Ovary (tissue), 9 donors: Measurements from ENCODE around the gene ARHGEF37. TPM values are rescaled to one million over a fixed set of nuclear protein-coding genes. Genes with fewer than 3 reads are reported as not detected.

Experiments used
- DNase-seq, 5 donors: peaks; one replicate each; pipeline ENCODE4 v3.0.0-alpha.2; 2019 to 2020
- H3K27ac ChIP-seq, 2 donors: fragments of 200-600 bp; one replicate each; pipeline versions ENCODE4 v1.5.1 to v1.8.0; 2019 to 2022
- H3K27me3 ChIP-seq: fragments of 200-600 bp; one replicate; pipeline ENCODE4 v1.8.0; 2022
- H3K36me3 ChIP-seq: fragments of 200-600 bp; sonication (generic); one replicate; pipeline ENCODE4 v1.5.1; 2019
- H3K4me1 ChIP-seq: one replicate; pipeline ENCODE4 v1.8.1; 2013; ENCODE audit warnings: mild to moderate bottlenecking, moderate library complexity; ENCODE audit not compliant: insufficient read depth
- H3K4me3 ChIP-seq: fragments of 200-600 bp; sonication (generic); one replicate; pipeline ENCODE4 v1.5.1; 2017
- H3K9me3 ChIP-seq, 2 donors: fragments of 200-600 bp in 1 of 2; sonication (generic) in 1 of 2; one replicate each; pipeline versions ENCODE4 v1.5.1 to v1.8.1; 2013 to 2019; ENCODE audit warnings: mild to moderate bottlenecking in 1 of 2, moderate library complexity in 1 of 2
- CTCF ChIP-seq, 3 donors: fragments of 450-650 bp in 2 of 3; fragments of 200-600 bp in 1 of 3; IDR thresholded peaks; one replicate each; pipeline versions ENCODE4 v1.5.1 to v1.8.0; 2016 to 2022; ENCODE audit warnings: antibody characterized with exemption in 3 of 3, mild to moderate bottlenecking in 1 of 3
- EP300 ChIP-seq: sonication (generic); formaldehyde crosslinking; IDR thresholded peaks from one replicate; pipeline ENCODE4 v1.6.1; 2017; ENCODE audit warnings: antibody characterized with exemption
- POLR2A ChIP-seq: fragments of 450-650 bp; IDR thresholded peaks from one replicate; pipeline ENCODE4 v1.6.1; 2017; ENCODE audit warnings: antibody characterized with exemption, mild to moderate bottlenecking, moderate library complexity
- WGBS, 3 donors: extraction: QIAGEN DNeasy Blood & Tissue Kit in 1 of 3; methylation state at CpG; one replicate each; pipeline versions ENCODE4 v1.1.5 to v1.1.7; 2013 to 2017; 5-methylcytosine and 5-hydroxymethylcytosine counted together
- intact Hi-C, 4 donors: fragments of 100-400 bp; cut with DNase I; formaldehyde crosslinking; loops; one replicate each; pipeline versions ENCODE4 v1.11.0 to v1.15.1; 2022 to 2023
- polyA plus RNA-seq, 2 donors: library from polyadenylated mRNA; stranded (reverse); fragments of 200-250 nt in 1 of 2; fragments of 350-450 nt in 1 of 2; fragmentation: Illumina TruSeq in 1 of 2; extraction: RNeasy Lipid Tissue Mini Kit (QIAGEN cat#74804) in 1 of 2; gene quantifications; one replicate each; pipeline ENCODE4 v1.2.3, GENCODE V29; 2013 to 2014
- total RNA-seq, 7 donors: library from RNA; depleted of rRNA in 2 of 7; stranded (reverse); fragments of >200 nt in 2 of 7; fragmentation: NEBNext Ultra II Directional in 3 of 7; extraction: Animal tissue kit (Norgen Biotek cat#: 25700) in 3 of 7; gene quantifications; one replicate each; pipeline versions ENCODE4 v1.1.0 to v1.2.4, GENCODE V29; 2016 to 2023
- donor health status: DM: no; HTN: no; CAD: no; lungs with moderate emphysema.
- donor health status: DM: no; HTN: no; CAD: no.
- donor health status: Bipolar disorder and iron deficiency.
- donor health status: DM: yes; HTN: yes; CAD: no.
- donor health status: DM: no; HTN: no; CAD: no.
- donor health status: DM: yes; HTN: yes; CAD: no.

The ARHGEF37 gene
- total and polyA plus RNA-seq, 9 donors = 4.1 to 9.9 (median 6.2) TPM

- intact Hi-C loops = no loop called here
- H3K27ac ChIP-seq = no peak overlapping the region
Observed at GRCh38 chr5:149598966-149599365, 17.7 kb downstream of the ARHGEF37 start.

GRCh38 chr5:149599375-149599774 is 18.1 kb downstream of the ARHGEF37 start:
- intact Hi-C loops = no loop called here
- no peaks in the 10 kb centered on the region for H3K27me3 ChIP-seq
- H3K36me3 ChIP-seq = no peaks in the 10 kb centered on the region
- no peak overlapping the region for H3K4me3 ChIP-seq
- peaks cover 1% of the 10 kb centered on the region for H3K4me1 ChIP-seq
- DNase-seq = no peak
- TF ChIP-seq POLR2A = no peak
- 89 to 94% (median 92%) methylated on average over 4 of the region's 4 CpGs for WGBS, 3 donors
- no peaks in the 10 kb centered on the region for H3K9me3 ChIP-seq
- no peak overlapping the region for H3K27ac ChIP-seq

More at GRCh38 chr5:149598966-149599365, 17.7 kb downstream of the ARHGEF37 start:
- Histone ChIP-seq H3K4me1 (peaks cover 3% of the 10 kb centered on the region), H3K4me3 (no peak overlapping the region), H3K36me3 (no peaks in the 10 kb centered on the region), H3K27me3 (no peaks in the 10 kb centered on the region), H3K9me3 (no peaks in the 10 kb centered on the region)
- no peak for DNase-seq
- no peak for TF ChIP-seq EP300
- no peak for TF ChIP-seq CTCF (IDR thresholded peaks at IDR 0.05)
- no peak for TF ChIP-seq POLR2A
- 93 to 96% (median 95%) methylated on average over 3 of the region's 3 CpGs for WGBS, 3 donors

- WGBS, 3 donors = 79 to 88% (median 81%) methylated on average over 3 of the region's 3 CpGs
Observed at GRCh38 chr5:149600932-149601331, 19.6 kb downstream of the ARHGEF37 start.

DNA sequence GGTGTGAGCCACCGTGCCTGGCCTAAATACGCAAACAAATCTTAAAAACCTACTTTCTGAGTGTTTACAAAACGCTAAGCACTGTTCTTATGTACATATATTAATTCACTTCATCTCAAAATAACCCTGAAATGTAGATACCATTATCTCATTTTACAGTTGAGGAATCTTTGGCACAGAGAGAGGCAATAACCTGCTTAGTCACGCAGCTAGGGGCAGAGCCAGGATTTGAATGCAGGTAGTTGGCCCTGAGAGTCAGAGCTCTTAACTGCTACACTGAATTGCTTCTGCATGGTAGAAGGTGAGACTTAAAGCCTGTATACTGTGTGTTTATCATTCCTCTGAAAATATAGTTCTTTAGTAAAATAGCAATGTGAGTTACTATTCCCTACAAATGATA is 21.9 kb downstream of the ARHGEF37 start:
- Histone ChIP-seq H3K9me3 (no peaks in the 10 kb centered on the region), H3K4me1 (no peaks in the 10 kb centered on the region), H3K4me3 (no peak overlapping the region), H3K36me3 (no peaks in the 10 kb centered on the region), H3K27ac (no peak overlapping the region), H3K27me3 (no peaks in the 10 kb centered on the region)
- no peak for TF ChIP-seq POLR2A
- no peak for TF ChIP-seq CTCF (IDR thresholded peaks at IDR 0.05)
- no peak for TF ChIP-seq EP300
- 88 to 91% (median 91%) methylated on average over 4 of the region's 4 CpGs for WGBS, 3 donors
- no peak for DNase-seq
- intact Hi-C loops = no loop called here

More at GRCh38 chr5:149600932-149601331, 19.6 kb downstream of the ARHGEF37 start:
- TF ChIP-seq EP300 (no peak), POLR2A (no peak), CTCF (IDR thresholded peaks at IDR 0.05) (no peak)
- no peak for DNase-seq
- H3K27me3 ChIP-seq = no peaks in the 10 kb centered on the region
- no peak overlapping the region for H3K4me3 ChIP-seq
- H3K9me3 ChIP-seq = no peaks in the 10 kb centered on the region
- H3K27ac ChIP-seq = no peak overlapping the region
- no peaks in the 10 kb centered on the region for H3K4me1 ChIP-seq
- intact Hi-C loops = no loop called here
- no peaks in the 10 kb centered on the region for H3K36me3 ChIP-seq

DNA sequence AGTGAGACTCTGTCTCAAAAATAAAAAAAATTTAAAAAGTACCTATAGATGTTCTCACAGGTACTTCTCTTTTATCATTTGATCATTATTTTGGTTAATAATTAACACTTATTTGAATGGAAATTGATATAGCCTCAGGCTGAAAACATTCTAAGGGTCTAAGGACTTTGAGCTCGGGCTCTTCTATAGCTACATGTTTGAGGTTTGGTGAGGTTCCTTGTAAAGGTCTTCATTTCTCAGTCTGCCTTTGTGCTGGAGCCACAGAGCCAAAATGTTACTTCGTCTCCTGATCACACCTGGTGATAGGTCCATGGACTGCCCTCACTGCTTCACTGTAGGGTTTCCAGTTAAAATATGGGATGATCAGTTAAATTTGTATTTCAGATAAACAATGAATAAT is 22.6 kb downstream of the ARHGEF37 start:
- Histone ChIP-seq H3K27me3 (no peaks in the 10 kb centered on the region), H3K4me1 (no peaks in the 10 kb centered on the region), H3K4me3 (no peak overlapping the region), H3K9me3 (no peaks in the 10 kb centered on the region), H3K36me3 (no peaks in the 10 kb centered on the region), H3K27ac (no peak overlapping the region)
- TF ChIP-seq EP300 (no peak), POLR2A (no peak), CTCF (IDR thresholded peaks at IDR 0.05) (no peak)
- intact Hi-C loops = no loop called here
- no peak for DNase-seq
- 91 to 99% (median 97%) methylated on average over 2 of the region's 2 CpGs for WGBS, 3 donors
